HL-60/S4 treated with phorbol 12-myristate 13-acetate at 8.2 ng/mL for 4 days and 3 days (cell line): ENCODE results near the gene SNAPC4.
"Not testable (repeated sequence)": the region's sequence is repeated elsewhere in the genome, so short reads cannot be mapped to it uniquely, and the experiment has no call there.

Source experiments
- in situ Hi-C: fragments of 300-500 bp; cut with MboI; formaldehyde crosslinking; loops from 2 replicates; pipeline ENCODE4 v1.15.0; 2022; ENCODE audit warnings: low sequenced_read_pairs

SNAPC4 gene

GRCh38 chr9:136359774-136360718 lies 39.9 kb downstream of the SNAPC4 start:
- in situ Hi-C loops: no loop called here

- in situ Hi-C loops: no loop called here
Observed at GRCh38 chr9:136358888-136359287, 41.1 kb downstream of the SNAPC4 start.

- in situ Hi-C loops: no loop called here
Observed at GRCh38 chr9:136358016-136358415, 42.0 kb downstream of the SNAPC4 start.

- in situ Hi-C loops: no loop called here
Observed at GRCh38 chr9:136357202-136357725, 42.7 kb downstream of the SNAPC4 start.

GRCh38 chr9:136355616-136356557 lies 44.1 kb downstream of the SNAPC4 start:
- in situ Hi-C loops: no loop called here

- in situ Hi-C loops: no loop called here
Observed at GRCh38 chr9:136354592-136355085, 45.3 kb downstream of the SNAPC4 start.

- in situ Hi-C loops: no loop called here
Observed at GRCh38 chr9:136353757-136354488, 46.0 kb downstream of the SNAPC4 start.

- in situ Hi-C loops: no loop called here
Observed at GRCh38 chr9:136353088-136353487, 46.9 kb downstream of the SNAPC4 start.

GRCh38 chr9:136352682-136353081 lies 47.3 kb downstream of the SNAPC4 start:
- in situ Hi-C loops: no loop called here

- in situ Hi-C loops: not testable (repeated sequence)
Observed at GRCh38 chr9:136351868-136352267, 48.1 kb downstream of the SNAPC4 start.

- in situ Hi-C loops: no loop called here
Observed at GRCh38 chr9:136351252-136351800, 48.6 kb downstream of the SNAPC4 start.
